Liver (tissue), 3 donors: ENCODE measurements around the gene DCAF8.

Experiments
- ATF3 ChIP-seq: IDR thresholded peaks from 2 replicates; pipeline ENCODE4 v1.6.1; 2016; ENCODE audit warnings: antibody characterized with exemption
- CTCF ChIP-seq: fragments of 150-350 bp; IDR thresholded peaks from 2 replicates; pipeline ENCODE4 v1.5.1; 2017; ENCODE audit warnings: improper control_type of control experiment, low read depth, low read length; ENCODE audit not compliant: missing input control
- EGR1 ChIP-seq, 2 donors: IDR thresholded peaks; 2 replicates each; pipeline ENCODE4 v1.6.1; 2016 to 2018; ENCODE audit warnings: antibody characterized with exemption in 2 of 2, low read depth in 2 of 2
- GABPA ChIP-seq, 2 donors: IDR thresholded peaks in 1 of 2; conservative IDR thresholded peaks in 1 of 2; 2 replicates each; pipeline ENCODE4 v1.6.1; 2016; ENCODE audit warnings: antibody characterized with exemption in 2 of 2, mild to moderate bottlenecking in 1 of 2, moderate library complexity in 1 of 2
- HNF4A ChIP-seq, 2 donors: conservative IDR thresholded peaks; 2 replicates each; pipeline ENCODE4 v1.6.1; 2016; ENCODE audit warnings: antibody characterized with exemption in 2 of 2, mild to moderate bottlenecking in 2 of 2
- MAX ChIP-seq: IDR thresholded peaks from 2 replicates; pipeline ENCODE4 v1.6.1; 2016; ENCODE audit warnings: antibody characterized with exemption
- RAD21 ChIP-seq, 2 donors: IDR thresholded peaks; 2 replicates each; pipeline ENCODE4 v1.6.1; 2016; ENCODE audit warnings: antibody characterized with exemption in 2 of 2, mild to moderate bottlenecking in 2 of 2
- REST ChIP-seq: IDR thresholded peaks from 2 replicates; pipeline ENCODE4 v1.6.1; 2016; ENCODE audit warnings: antibody characterized with exemption, mild to moderate bottlenecking
- RXRA ChIP-seq, 2 donors: IDR thresholded peaks; 2 replicates each; pipeline ENCODE4 v1.6.1; 2017 to 2018; ENCODE audit warnings: antibody characterized with exemption in 2 of 2, mild to moderate bottlenecking in 1 of 2
- SP1 ChIP-seq: IDR thresholded peaks from 2 replicates; pipeline ENCODE4 v1.6.1; 2018; ENCODE audit warnings: antibody characterized with exemption, mild to moderate bottlenecking
- TAF1 ChIP-seq: conservative IDR thresholded peaks from 2 replicates; pipeline ENCODE4 v1.6.1; 2016; ENCODE audit warnings: antibody characterized with exemption, mild to moderate bottlenecking
- YY1 ChIP-seq: IDR thresholded peaks from 2 replicates; pipeline ENCODE4 v1.6.1; 2016; ENCODE audit warnings: antibody characterized with exemption, mild to moderate bottlenecking
- ZBTB33 ChIP-seq: IDR thresholded peaks from 2 replicates; pipeline ENCODE4 v1.6.1; 2016; ENCODE audit warnings: antibody characterized with exemption
- donor health status: healthy.
- donor health status: healthy.

- TF ChIP-seq GABPA (IDR thresholded peaks at IDR 0.05 in 1 of 2, conservative IDR thresholded peaks at IDR 0.05 in 1 of 2) = no peak
- TF ChIP-seq CTCF = peak; percentile 82
- TF ChIP-seq YY1 = no peak
- TF ChIP-seq HNF4A (conservative IDR thresholded peaks at IDR 0.05) = no peak
- TF ChIP-seq RXRA (IDR thresholded peaks at IDR 0.05) = no peak
- no peak for TF ChIP-seq MAX
- no peak for TF ChIP-seq TAF1
- TF ChIP-seq REST = no peak
- peak; percentile 84 to 92 for TF ChIP-seq RAD21 (IDR thresholded peaks at IDR 0.05)
- no peak for TF ChIP-seq SP1
- no peak for TF ChIP-seq ATF3
- TF ChIP-seq ZBTB33 = no peak
- TF ChIP-seq EGR1 (IDR thresholded peaks at IDR 0.05; ENCODE audit: low read depth in 2 of 2) = no peak
Observed at GRCh38 chr1:160291248-160292220, 29.2 kb upstream of the DCAF8 start.
